Stomach (tissue), 4 donors: ENCODE results near the gene OXER1.

Experiments
- CTCF ChIP-seq, 7 experiments: fragments of 450-650 bp in 4 of 7; fragments of 200-600 bp in 3 of 7; sonication (generic) in 3 of 7; IDR thresholded peaks; one replicate each; pipeline ENCODE4 v1.5.1; 2016 to 2019; ENCODE audit warnings: antibody characterized with exemption in 7 of 7, control low read depth in 2 of 7, mild to moderate bottlenecking in 1 of 7
- EP300 ChIP-seq: sonication (generic); formaldehyde crosslinking; IDR thresholded peaks from one replicate; pipeline ENCODE4 v1.6.1; 2017; ENCODE audit warnings: antibody characterized with exemption
- POLR2A ChIP-seq, 4 donors: fragments of 450-650 bp; IDR thresholded peaks; one replicate each; pipeline ENCODE4 v1.6.1; 2016; ENCODE audit warnings: antibody characterized with exemption in 4 of 4, control low read depth in 2 of 4, mild to moderate bottlenecking in 1 of 4, moderate library complexity in 1 of 4

- TF ChIP-seq CTCF (IDR thresholded peaks at IDR 0.05) = no peak
- TF ChIP-seq POLR2A (IDR thresholded peaks at IDR 0.05) = no peak
- TF ChIP-seq EP300 = no peak
Measured at GRCh38 chr2:42761554-42761953, 2.4 kb downstream of the OXER1 start.
